GM18505 (cell line): ENCODE results near the gene BTBD19.
"Not testable (repeated sequence)": the region's sequence is repeated elsewhere in the genome, so short reads cannot be mapped to it uniquely, and the experiment has no call there.

Experiments
- ATAC-seq: cut with Tn5 transposase; IDR thresholded peaks from one replicate; pipeline ENCODE4 v1.9.1; 2021; ENCODE audit not compliant: unreplicated experiment
- POLR2A ChIP-seq: IDR thresholded peaks from 4 replicates; pipeline ENCODE4 v1.6.1; 2011; ENCODE audit warnings: borderline replicate concordance; ENCODE audit not compliant: insufficient read depth, insufficient read length; ENCODE audit errors: extremely low read depth

The BTBD19 gene

DNA sequence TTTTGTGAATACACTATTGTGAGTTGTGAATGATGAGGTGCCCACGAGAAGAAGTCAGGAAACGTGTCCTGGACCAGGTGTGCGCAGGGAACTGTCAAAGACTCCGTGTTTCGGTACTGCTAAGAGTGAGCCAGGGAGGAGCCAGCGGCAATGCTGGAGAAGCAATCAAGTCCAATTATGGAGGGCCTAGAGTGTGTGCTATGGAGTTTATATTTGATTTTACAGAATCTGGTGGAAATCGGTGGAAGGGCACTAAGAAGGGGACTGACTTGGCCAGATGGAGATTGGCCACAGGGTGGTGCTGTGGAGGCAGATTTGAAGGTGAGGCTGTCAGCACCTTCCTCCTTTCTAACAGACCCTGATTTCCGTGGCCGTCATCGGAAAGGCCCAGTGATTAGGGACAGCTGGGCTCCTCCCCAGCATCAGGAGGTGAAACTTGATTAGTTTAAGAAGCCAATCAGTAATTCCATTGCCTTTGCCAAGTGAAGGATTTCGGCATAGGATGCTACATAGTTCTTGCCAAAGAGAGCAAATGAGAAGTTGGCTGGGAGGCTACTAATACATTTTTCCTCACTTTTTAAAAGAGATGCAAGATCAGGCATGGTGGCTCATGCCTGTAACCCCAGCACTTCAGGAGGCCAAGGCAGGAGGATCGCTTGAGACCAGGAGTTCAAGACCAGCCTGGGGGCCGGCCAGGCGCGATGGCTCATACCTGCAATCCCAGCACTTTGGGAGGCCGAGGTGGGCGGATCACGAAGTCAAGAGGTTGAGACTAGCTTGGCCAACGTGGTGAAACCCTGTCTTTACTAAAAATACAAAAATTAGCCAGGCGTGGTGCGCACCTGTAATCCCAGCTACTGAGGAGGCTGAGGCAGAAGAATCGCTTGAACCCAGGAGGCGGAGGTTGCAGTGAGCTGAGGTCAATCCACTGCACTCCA, 27.7 kb downstream of the BTBD19 start:
- no peak for TF ChIP-seq POLR2A
- peak; percentile 59 for ATAC-seq

DNA sequence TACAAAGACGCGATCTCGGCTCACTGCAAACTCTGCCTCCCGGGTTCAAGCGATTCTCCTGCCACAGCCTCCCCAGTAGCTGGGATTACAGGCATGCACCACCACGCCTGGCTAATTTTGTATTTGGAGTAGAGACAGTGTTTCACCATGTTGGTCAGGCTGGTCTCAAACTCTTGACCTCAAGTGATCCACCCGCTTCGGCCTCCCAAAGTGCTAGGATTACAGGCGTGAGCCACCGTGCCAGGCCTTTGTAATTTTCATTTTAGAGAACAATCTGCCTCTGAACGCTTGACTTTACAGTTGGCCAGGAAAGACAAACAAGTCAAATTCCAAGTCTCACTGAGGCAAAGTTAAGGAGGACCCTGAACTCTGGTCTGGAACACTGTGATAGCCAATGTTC, 30.0 kb downstream of the BTBD19 start:
- not testable (repeated sequence) for ATAC-seq

DNA sequence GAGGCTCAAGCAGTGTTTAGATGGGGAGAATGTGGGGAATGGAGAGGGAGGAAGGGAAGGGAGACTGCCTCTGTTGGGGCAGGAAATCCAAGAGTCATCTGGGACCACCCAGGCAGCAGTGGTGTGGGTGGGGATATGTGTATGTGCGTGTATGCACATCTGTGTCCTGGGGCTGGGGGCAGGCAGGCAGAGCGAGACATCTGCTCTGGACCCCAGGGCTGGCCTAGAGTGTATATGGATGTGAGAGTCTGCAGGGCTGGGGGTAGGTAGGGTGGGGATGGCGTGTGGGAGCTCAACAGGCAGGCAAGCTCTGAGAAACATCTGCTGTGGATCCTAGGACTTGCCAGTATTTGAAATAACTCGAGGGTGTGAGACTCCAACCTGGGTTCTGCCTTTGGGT, 31.3 kb downstream of the BTBD19 start:
- TF ChIP-seq POLR2A, result no peak
- ATAC-seq, result no peak

DNA sequence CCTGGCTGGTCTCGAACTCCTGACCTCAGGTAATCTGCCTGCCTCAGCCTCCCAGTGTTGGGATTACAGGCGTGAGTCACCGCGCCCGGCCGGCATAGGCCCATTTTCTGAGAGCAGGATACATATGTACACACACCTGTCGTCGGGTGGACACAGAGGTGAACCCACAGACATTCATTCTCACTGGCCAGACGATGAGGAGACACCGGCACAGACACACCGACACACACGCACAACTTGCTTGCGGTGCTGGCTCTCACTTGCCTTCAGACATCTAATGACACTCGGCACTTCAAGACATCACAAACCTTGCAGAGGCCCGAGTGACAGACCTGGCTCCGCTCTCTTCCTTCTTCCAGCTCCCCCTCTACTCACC, 34.2 kb downstream of the BTBD19 start:
- ATAC-seq, result no peak
- no peak for TF ChIP-seq POLR2A

DNA sequence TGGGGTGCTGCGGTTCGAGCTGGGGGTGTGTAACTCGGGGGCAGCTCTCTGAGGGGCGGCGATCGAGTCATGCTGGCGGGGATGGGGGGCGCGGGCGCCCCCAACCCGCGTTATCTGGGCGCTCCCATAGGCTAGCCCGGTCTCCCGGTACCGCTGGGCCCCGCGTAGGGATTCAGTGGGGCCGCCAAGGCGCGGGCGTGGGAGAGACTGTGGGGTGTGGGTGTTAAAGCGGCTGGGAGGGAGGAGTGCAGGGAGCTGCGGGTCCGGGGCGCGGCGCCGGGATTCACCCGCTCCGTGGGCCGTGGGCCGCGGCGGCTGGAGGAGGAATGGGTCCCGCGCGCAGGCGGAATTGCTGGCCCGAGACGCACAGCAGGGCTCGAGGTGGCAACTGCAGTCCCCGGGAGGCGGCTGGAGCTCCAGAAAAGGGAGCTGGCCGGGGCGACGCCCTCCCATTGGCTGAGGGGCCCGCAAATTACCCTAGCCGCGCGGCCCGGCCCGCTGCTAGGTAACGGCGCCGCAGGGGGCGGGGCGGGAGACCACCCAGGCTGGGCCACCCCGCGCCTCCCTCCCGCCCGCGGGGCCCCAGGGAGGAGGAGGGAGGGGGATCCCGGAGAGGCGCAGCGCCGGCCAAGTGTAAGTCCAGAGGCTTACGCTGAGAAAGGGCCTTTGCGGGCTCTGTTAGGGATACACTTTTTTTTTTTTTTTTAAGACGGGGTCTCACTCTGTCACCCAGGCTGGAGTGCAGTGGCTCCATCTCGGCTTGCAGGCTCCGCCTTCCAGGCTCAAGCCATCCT, 34.7 kb downstream of the BTBD19 start, which contains the start of gene PTCH2:
PTCH2 (minus strand) TSS at position 392 of the 794 bp plus-strand sequence; CDS start at position 71, 321 bp downstream.
- no peak for ATAC-seq
- TF ChIP-seq POLR2A, result no peak

DNA sequence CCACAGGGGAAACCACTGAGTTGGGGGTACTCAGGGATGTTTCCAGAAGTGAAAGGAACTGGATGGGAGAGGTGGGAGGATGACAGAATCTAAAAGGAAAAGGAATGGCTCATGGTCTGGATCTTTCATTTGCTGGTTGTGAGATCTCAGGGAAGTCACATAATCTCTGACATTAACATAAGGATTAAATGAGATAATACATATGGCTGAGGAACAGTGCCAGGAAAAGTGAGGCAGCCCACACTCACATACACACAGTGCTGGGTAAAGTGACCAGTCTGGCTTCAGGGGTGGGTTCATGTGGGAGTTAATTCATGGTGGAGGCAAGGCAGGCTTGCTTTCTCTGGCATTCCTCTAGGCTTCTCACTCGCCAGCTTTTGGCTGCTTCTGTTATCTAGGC, 38.7 kb downstream of the BTBD19 start:
- no peak for TF ChIP-seq POLR2A
- no peak for ATAC-seq

DNA sequence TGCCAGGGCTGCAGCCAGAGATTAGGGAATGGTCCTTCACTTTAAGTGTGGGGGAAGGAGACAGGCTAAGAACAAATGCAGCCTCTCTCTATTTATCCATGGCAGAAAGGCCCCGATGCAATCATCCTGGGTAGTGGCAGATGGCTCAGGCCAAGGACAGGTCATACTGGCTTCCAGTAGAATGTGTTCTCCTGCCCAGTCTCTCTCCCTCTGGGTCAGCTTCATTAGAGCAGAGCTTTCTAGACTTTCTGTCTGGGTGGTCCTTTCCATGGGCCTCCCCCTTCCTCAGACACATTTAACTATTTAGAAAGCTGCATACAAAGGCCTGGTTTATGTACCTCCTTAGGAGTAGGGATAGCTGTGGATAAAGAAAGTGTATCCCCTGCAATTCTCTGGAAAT, 39.5 kb downstream of the BTBD19 start:
- ATAC-seq, result no peak
- TF ChIP-seq POLR2A, result no peak

DNA sequence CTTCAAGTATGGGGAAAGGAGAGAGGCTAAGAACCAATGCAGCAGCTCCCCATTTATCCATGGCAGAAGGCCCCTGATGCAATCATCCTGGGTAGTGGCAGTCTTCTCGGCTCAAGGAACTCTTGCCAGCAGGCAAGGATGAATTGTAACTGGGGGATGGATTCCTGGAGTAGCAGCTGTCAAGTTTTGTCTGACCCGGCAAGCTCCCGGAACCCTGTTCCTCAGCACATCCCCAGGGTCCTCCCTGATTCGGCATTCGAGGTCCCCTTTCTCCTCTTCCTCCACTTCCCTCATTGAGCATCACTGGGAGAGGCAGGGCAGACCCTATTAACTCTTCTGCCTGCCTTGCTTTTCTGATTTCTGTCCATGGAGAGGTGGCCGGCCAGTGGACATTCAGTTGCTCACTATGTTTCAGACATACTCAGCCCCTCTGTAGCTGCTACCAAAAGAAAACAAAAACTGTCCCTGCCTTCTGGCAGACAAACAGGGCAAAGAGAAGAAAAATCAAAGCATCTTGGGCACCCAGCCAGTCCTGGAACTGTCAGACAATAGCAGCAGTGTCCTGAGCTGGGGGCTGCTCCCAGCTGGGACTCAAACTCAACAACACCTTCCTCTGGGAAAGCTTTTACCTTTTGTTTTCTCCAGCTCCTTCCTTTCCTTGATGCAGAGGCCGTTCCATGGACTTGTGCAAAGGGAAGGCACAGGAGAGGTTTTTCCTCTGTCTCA, 40.3 kb downstream of the BTBD19 start:
- ATAC-seq, result no peak
- no peak for TF ChIP-seq POLR2A

DNA sequence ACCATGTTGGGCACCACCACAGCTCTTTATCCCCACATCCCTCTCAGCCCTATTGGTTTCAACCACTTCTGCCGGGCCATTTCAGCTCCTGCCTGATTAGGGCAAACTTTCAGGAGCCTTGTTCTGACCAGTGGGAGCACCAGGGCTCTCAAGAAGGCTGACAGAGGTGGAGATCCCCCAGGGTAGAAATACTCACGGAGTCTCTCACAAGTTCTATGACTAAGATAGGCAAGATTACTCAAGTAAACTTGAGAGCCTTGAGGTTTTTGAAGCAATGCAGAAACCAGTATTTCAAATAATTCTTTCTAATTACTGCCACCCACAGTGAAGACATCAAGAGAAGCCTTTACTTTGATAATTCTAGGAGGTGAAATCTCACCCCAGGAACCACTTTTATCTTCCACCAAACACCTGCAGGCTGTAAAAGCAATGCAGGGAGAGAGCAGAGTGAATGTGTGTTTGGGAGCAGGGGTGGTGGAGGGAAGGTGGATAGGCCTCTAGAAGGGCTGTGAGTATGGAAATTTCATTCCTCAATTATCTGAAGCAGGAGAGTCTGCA, 41.3 kb downstream of the BTBD19 start:
- ATAC-seq, result no peak
- no peak for TF ChIP-seq POLR2A

DNA sequence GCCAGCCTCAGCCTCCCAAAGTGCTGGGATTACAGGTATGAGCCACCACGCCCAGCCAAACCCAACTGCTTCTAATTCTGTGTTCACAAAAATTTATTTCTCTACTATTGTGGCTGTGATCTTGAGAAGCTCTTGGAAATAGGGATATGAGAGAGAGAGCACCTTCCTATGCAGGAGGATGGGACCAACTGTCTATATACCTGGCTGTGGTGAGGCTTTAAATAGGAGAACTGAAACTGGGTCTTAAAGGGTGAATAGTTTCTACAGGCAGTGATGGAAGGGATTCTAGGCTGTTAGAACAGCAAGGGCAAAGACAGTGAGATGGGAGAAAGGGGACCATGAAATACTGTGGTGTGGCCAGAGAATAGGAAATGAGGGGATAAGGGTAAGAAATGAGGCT, 43.0 kb downstream of the BTBD19 start:
- ATAC-seq, result no peak

DNA sequence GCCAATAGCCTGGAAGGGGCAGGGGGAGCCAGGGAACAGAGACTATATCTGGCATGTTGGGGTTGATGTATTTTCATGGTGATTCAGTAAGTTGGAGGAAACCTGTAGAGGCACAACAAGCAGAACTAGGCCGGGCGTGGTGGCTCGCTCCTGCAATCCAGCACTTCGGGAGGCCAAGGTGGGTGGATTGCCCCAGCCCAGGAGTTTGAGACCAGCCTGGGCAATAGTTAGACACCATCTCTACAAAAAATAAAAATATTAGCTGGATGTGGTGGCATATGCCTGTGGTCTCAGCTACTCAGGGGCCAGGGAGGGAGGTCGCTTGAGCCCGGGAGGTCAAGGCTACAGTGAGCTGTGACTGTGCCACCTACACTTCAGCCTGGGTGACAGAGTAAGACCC, 44.9 kb downstream of the BTBD19 start:
- TF ChIP-seq POLR2A, result no peak
- ATAC-seq, result no peak

More for the DNA sequence above, 43.0 kb downstream of the BTBD19 start:
- no peak for TF ChIP-seq POLR2A

DNA sequence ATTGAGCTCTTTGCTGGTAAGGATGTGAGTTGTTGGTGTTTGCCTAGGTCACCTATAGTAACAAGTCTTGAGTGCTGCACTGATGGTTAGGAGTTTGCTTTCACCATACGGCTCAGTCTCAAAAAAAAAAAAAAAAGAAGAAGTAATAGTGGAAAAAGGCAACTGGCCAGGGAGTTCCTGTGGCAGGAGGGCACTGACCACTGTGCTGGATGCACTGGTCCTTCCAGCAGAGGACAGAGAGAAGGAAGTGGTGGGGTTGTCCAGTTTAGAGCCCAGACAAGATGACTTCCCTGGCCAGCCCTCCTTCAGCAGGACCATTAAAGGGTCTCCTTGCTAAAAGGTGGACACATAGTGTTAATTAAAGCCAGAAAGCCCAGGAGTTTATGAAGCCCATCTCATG, 46.6 kb downstream of the BTBD19 start:
- TF ChIP-seq POLR2A, result no peak
- no peak for ATAC-seq

DNA sequence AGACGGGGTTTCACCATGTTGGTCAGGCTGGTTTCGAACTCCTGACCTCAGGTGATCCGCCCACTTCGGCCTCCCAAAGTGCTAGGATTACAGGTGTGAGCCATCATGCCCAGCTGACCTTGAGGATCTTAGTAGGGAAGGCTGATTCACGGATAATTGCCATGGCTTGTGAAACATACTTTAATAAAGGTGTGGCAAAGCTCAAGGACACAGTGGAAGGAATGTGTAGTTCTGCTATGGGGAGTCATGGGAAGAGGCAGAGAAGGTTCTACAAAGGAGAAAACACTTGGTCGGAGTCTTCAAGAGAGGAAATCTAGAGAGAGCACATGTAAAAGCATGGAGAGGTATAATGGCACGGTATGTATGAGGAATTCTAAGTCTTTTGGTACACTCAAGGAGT, 47.4 kb downstream of the BTBD19 start:
- TF ChIP-seq POLR2A, result no peak
- ATAC-seq, result no peak
